Measurements from ENCODE around the gene FAXDC2.

Gene FAXDC2

DNA sequence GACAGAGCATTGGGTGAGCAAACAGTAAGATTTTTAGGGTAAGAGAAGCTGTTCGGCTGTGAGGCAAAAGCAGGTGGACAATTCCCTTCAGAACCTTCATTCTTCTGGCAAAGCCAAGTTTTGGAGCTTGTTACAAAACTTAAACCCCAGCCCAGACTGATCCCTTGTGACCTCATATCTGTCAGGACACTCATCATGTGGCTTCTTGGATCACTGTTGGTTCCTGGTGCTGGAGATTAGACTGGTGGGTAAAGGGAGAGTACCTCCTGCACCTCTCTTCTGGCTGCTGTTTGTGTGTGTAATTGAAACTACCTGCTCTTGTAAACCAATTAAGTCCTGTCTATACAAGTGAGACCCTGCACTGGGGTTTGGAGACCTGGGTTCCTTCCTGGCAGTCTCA is 74.2 kb downstream of the FAXDC2 start:
- no peak overlapping the region for H3K4me3 ChIP-seq (ENCODE audit: low read depth, low read length)
- TF ChIP-seq, protein P1, sequence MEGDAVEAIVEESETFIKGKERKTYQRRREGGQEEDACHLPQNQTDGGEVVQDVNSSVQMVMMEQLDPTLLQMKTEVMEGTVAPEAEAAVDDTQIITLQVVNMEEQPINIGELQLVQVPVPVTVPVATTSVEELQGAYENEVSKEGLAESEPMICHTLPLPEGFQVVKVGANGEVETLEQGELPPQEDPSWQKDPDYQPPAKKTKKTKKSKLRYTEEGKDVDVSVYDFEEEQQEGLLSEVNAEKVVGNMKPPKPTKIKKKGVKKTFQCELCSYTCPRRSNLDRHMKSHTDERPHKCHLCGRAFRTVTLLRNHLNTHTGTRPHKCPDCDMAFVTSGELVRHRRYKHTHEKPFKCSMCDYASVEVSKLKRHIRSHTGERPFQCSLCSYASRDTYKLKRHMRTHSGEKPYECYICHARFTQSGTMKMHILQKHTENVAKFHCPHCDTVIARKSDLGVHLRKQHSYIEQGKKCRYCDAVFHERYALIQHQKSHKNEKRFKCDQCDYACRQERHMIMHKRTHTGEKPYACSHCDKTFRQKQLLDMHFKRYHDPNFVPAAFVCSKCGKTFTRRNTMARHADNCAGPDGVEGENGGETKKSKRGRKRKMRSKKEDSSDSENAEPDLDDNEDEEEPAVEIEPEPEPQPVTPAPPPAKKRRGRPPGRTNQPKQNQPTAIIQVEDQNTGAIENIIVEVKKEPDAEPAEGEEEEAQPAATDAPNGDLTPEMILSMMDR (IDR thresholded peaks at IDR 0.05; ENCODE audit: borderline replicate concordance, insufficient read depth, low read depth, low read length), result no peak

DNA sequence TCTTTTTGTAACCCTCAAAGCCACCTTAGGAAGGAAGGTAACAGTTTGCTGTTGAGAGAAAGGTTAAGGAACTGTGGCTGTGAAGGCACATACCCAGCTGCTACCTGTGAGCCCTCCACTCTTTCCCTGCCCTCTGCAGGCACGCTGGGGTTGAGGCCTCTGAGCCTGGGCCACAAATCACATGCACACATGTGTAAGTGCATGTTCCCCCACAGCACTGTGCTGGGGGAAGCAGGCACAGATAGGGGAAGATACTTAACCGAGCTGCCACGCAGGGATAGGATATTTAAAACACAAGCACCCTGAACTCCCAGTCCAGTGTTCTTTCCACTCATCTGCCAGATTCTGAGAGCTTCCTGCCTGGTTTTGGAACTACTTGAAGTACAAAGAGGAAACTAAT is 77.1 kb downstream of the FAXDC2 start:
- H3K4me3 ChIP-seq (ENCODE audit: low read depth, low read length), result no peak overlapping the region
- TF ChIP-seq, protein P1 (IDR thresholded peaks at IDR 0.05; ENCODE audit: borderline replicate concordance, insufficient read depth, low read depth, low read length), result no peak

DNA sequence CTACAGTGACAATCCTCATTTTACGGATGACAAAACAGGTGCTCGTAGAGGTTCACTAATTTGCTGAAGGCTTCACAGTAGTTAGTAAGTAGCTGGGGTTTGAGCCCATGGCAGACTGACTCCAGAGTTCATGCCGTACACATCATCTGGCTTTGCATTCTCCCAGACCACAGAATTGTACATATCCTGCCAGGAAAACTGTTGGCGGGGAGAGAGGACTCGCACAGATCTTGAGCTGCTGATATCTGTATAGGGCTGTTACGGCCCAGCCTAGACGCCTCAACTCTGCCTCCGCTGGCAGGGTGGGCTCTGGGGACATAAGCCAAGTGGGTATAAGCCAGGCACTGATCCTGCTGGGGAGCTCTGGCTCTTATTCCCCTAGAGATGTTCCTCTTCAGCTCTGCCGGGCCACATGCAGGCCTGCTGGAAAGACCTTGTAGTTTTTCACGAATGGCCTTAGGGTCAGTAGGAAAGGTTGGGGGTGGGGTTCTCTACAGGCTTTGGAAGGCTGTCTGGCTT is 79.0 kb downstream of the FAXDC2 start:
- H3K4me3 ChIP-seq (ENCODE audit: low read depth, low read length), result no peak overlapping the region
- TF ChIP-seq, protein P1 (IDR thresholded peaks at IDR 0.05; ENCODE audit: borderline replicate concordance, insufficient read depth, low read depth, low read length), result no peak

DNA sequence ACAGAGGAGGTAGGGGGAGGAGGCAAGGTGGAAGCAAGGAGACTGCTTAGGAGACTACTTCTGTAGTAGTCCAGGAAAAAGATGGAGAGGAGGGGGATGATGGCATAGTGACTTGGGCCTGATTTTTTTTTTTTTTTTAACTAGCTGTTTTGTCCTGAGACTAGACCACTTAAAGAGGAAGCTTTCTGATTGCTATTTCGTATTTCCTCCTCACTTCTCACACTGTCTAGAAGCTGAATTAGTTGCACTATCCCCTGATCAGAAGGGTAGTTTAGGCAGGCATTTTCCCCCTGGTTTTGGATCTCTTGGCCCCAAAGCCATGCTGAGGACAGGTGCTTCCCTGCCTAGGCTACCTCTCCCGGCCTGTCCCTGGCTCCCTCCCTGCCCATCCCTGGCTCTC is 80.3 kb downstream of the FAXDC2 start:
- TF ChIP-seq, protein P1 (IDR thresholded peaks at IDR 0.05; ENCODE audit: borderline replicate concordance, insufficient read depth, low read depth, low read length), result no peak
- H3K4me3 ChIP-seq (ENCODE audit: low read depth, low read length), result no peak overlapping the region
